Mesothelial cell of epicardium (in vitro differentiated cells): Measurements from ENCODE around the gene NFILZ. TPM values are rescaled to one million over a fixed set of nuclear protein-coding genes. Genes with fewer than 3 reads are reported as not detected.

Experiments used
- DNase-seq, 2 experiments: peaks; one replicate each; pipeline ENCODE4 v3.0.0; 2021; ENCODE audit warnings: low spot score in 2 of 2; ENCODE audit not compliant: unreplicated experiment in 2 of 2
- H3K27ac Mint-ChIP-seq: 2 replicates; pipeline ENCODE4 v1.8.0; 2021; ENCODE audit warnings: mixed read lengths
- H3K27me3 Mint-ChIP-seq: 2 replicates; pipeline ENCODE4 v1.8.0; 2021; ENCODE audit warnings: low read depth, mixed read lengths
- H3K36me3 Mint-ChIP-seq: 2 replicates; pipeline ENCODE4 v1.8.0; 2021; ENCODE audit warnings: mixed read lengths
- H3K4me1 Mint-ChIP-seq: 2 replicates; pipeline ENCODE4 v1.8.0; 2021; ENCODE audit warnings: mixed read lengths
- H3K4me3 Mint-ChIP-seq: 2 replicates; pipeline ENCODE4 v1.8.0; 2021; ENCODE audit warnings: mild to moderate bottlenecking, moderate library complexity, mixed read lengths
- H3K9me3 Mint-ChIP-seq: 2 replicates; pipeline ENCODE4 v1.8.0; 2021; ENCODE audit warnings: mixed read lengths
- CTCF ChIP-seq: fragments of 200-600 bp; sonication (generic); IDR thresholded peaks from one replicate; pipeline ENCODE4 v1.5.0; 2021; ENCODE audit warnings: antibody characterized with exemption; ENCODE audit not compliant: unreplicated experiment
- total RNA-seq: library from RNA; stranded (reverse); gene quantifications from 3 replicates; pipeline ENCODE4 v1.2.1, GENCODE V29; 2021

NFILZ gene
- not detected in 3 replicates for total RNA-seq

GRCh38 chr19:8629996-8630683 is at the start of gene NFILZ:
TSS of gene NFILZ (plus strand) at chr19:8630633. CDS start at chr19:8676766, 46,133 bp downstream.
- Mint-ChIP-seq H3K4me1 (no peaks in the 10 kb centered on the region), H3K27me3 (no peaks in the 10 kb centered on the region), H3K27ac (no peak within 1 kb of the TSS), H3K4me3 (no peak within 1 kb of the TSS), H3K36me3 (no peaks in the 10 kb centered on the region), H3K9me3 (no peaks in the 10 kb centered on the region)
- DNase-seq: no peak
- no peak for TF ChIP-seq CTCF

DNA sequence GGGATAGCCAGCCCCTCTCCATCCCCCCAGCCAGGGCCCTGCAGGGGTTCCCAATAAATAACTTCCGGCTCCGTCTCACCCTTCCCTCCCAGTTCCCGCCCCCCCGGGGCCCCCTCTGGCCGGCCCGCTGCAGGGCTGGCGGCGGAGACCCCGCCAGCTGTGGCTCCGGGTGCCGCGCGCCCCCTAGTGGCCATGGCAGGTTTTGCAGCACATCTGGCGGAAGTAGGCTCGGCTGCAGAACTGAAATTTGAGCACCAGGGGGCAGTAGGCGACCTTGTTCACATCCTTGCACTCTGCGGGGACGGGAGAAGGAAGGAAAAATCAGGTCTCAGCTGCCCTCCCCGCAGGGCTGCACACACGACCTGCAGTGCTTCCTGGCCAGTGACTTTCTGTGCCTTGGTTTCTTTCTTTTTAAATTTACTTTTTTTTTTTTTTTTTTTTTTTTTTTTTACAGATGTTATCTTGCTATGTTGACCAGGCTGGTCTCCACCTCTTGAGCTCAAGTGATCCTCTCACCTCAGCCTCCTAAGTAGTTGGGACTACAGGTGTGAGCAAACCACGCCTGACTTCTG is 49.6 kb upstream of the NFILZ start:
- H3K4me3 Mint-ChIP-seq: no peak overlapping the region
- TF ChIP-seq CTCF: peak; percentile 99
- peaks cover 23% of the 10 kb centered on the region for H3K27me3 Mint-ChIP-seq
- DNase-seq: peak; percentile 70 to 87
- peaks cover 11% of the 10 kb centered on the region for H3K36me3 Mint-ChIP-seq
- H3K9me3 Mint-ChIP-seq: no peaks in the 10 kb centered on the region
- peaks cover 2% of the 10 kb centered on the region for H3K4me1 Mint-ChIP-seq
- no peak overlapping the region for H3K27ac Mint-ChIP-seq

GRCh38 chr19:8584965-8585893 is 45.2 kb upstream of the NFILZ start:
- peaks cover 18% of the 10 kb centered on the region for H3K36me3 Mint-ChIP-seq
- TF ChIP-seq CTCF: no peak
- no peak overlapping the region for H3K27ac Mint-ChIP-seq
- H3K27me3 Mint-ChIP-seq: peaks cover 3% of the 10 kb centered on the region
- no peak for DNase-seq
- no peaks in the 10 kb centered on the region for H3K4me1 Mint-ChIP-seq
- H3K4me3 Mint-ChIP-seq: no peak overlapping the region
- no peaks in the 10 kb centered on the region for H3K9me3 Mint-ChIP-seq

DNA sequence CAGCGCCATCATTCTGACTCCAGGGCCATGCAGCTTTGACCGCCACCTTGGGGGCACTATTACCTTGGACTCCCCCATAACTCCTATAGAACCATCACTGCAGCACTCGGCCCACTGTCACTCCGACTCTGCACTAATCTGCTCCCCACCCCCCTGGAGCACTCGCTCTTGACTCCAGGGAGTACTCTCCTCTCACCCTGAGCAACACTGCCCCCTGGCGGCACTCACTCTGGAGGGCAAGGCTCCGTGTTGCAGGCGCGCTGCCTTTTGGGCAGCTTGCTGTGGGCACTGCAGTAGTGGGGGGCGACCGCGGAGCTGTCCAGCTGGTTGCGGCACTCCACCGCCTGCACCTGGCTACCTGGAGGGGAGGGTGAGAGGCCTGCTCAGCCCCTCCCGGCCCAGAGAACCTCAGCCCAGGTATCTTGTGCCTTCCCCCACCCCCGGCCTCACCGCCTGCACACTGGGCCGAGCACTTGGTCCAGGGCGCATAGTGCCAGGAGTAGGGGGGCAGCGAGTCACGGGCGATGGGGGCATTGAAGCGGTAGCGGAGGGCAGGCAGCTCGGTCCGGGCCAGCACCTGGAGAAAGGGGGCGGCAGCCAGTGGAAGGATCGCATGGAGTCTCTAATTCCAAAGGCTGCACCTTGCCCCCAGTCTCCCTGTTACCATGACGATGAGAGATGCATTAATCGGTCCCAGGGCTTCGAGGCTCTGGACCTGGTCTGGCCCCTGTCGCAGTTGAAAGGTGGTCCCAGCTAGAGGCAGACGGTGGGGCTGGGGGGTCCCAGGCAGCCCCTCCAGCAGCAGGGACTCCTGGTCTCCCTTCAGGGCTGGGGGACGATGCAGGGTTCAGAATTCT is 44.3 kb upstream of the NFILZ start:
- peak; percentile 70 for TF ChIP-seq CTCF
- Mint-ChIP-seq H3K27ac (no peak overlapping the region), H3K4me1 (no peaks in the 10 kb centered on the region), H3K27me3 (peaks cover 5% of the 10 kb centered on the region), H3K36me3 (peaks cover 18% of the 10 kb centered on the region), H3K4me3 (no peak overlapping the region), H3K9me3 (no peaks in the 10 kb centered on the region)
- DNase-seq: peak; percentile 53 to 65

GRCh38 chr19:8589177-8589714 is 41.2 kb upstream of the NFILZ start:
- H3K4me3 Mint-ChIP-seq: no peak overlapping the region
- peaks cover 10% of the 10 kb centered on the region for H3K4me1 Mint-ChIP-seq
- peaks cover 6% of the 10 kb centered on the region for H3K27me3 Mint-ChIP-seq
- peaks cover 18% of the 10 kb centered on the region for H3K36me3 Mint-ChIP-seq
- H3K9me3 Mint-ChIP-seq: peaks cover 6% of the 10 kb centered on the region
- TF ChIP-seq CTCF: no peak
- H3K27ac Mint-ChIP-seq: no peak overlapping the region
- DNase-seq: no peak
